NT2/D1 (cell line): ENCODE measurements around the gene ADGRA3.

Source experiments
- SUZ12 ChIP-seq: IDR thresholded peaks from 2 replicates; pipeline ENCODE4 v1.6.1; 2011; ENCODE audit not compliant: insufficient read length, insufficient read depth; ENCODE audit errors: extremely low read depth
- YY1 ChIP-seq: IDR thresholded peaks from 2 replicates; pipeline ENCODE4 v1.6.1; 2011; ENCODE audit not compliant: insufficient read length, insufficient read depth
- ZNF274 ChIP-seq: IDR thresholded peaks from 2 replicates; pipeline ENCODE4 v1.6.1; 2011; ENCODE audit warnings: mild to moderate bottlenecking, low read depth, low read length

DNA sequence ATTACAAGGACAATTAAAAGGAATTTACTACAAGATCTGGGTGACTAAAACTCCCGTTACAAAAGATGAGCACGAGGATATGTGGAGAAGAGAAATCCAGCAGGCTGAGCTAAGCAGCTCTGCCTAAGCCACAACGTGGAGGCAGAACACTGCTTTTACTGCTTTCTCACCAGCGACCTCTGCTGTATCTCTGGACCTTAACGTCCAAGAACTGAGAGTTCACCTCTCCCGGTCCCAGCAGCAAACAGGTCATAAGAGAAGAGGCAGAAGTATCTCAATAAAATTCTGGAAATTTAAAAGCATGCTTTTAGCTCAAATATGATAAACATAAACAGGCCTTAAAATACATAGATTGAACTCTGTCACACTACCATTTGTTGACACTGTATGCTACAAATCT lies 81.0 kb downstream of the ADGRA3 start:
- no peak for TF ChIP-seq YY1
- no peak for TF ChIP-seq ZNF274
- no peak for TF ChIP-seq SUZ12
